Caco-2 (cell line): ENCODE results near the gene PURA. TPM values are rescaled to one million over a fixed set of nuclear protein-coding genes. Genes with fewer than 3 reads are reported as not detected.

Experiments used
- BruUV-seq: library from RNA; stranded (reverse); fragments of 400-500 nt; replicated peaks from 2 replicates; lab custom pipeline; 2021; lab: Mats Ljungman, UMichigan
- CTCF ChIA-PET: fragments of 300-600 bp; sonication (Branson Sonifier 250); formaldehyde crosslinking; loops from one replicate; lab custom pipeline; 2022; ENCODE audit warnings: antibody characterized with exemption; lab: Charles Lee
- POLR2A ChIA-PET: fragments of 300-600 bp; sonication (Branson Sonifier 250); formaldehyde crosslinking; loops from one replicate; lab custom pipeline; 2022; ENCODE audit warnings: antibody characterized with exemption; lab: Charles Lee
- DNase-seq, 2 experiments: peaks; one replicate each; pipeline versions ENCODE4 v3.0.0 to v3.0.0-alpha.2; 2020 to 2022
- H3K27me3 ChIP-seq: replicated peaks from 2 replicates; pipeline ENCODE4 v1.6.0; 2011; ENCODE audit warnings: low read length; ENCODE audit not compliant: control insufficient read depth, insufficient read depth
- H3K36me3 ChIP-seq: 2 replicates; pipeline ENCODE4 v1.5.1; 2011; ENCODE audit warnings: low read length; ENCODE audit not compliant: control insufficient read depth, insufficient read depth
- H3K4me1 ChIP-seq: fragments of 250-450 bp; sonication (Bioruptor Pico); 2 replicates; pipeline ENCODE4 v1.5.1; 2020; ENCODE audit warnings: mild to moderate bottlenecking
- H3K4me3 ChIP-seq: 2 replicates; pipeline ENCODE4 v1.5.1; 2011; ENCODE audit warnings: low read depth, mild to moderate bottlenecking, control low read depth, low read length
- H3K9me3 ChIP-seq: fragments of 250-450 bp; sonication (Bioruptor Pico); 2 replicates; pipeline ENCODE4 v1.5.1; 2020; ENCODE audit warnings: mild to moderate bottlenecking, moderate library complexity
- H3K27ac Mint-ChIP-seq: one replicate; pipeline ENCODE4 v1.8.0; 2022; ENCODE audit warnings: mixed read lengths; ENCODE audit not compliant: unreplicated experiment
- H3K27me3 Mint-ChIP-seq: one replicate; pipeline ENCODE4 v1.8.0; 2022; ENCODE audit warnings: mixed read lengths; ENCODE audit not compliant: insufficient read depth, unreplicated experiment
- H3K36me3 Mint-ChIP-seq: one replicate; pipeline ENCODE4 v1.8.0; 2022; ENCODE audit warnings: mild to moderate bottlenecking, mixed read lengths; ENCODE audit not compliant: insufficient read depth, unreplicated experiment
- H3K4me1 Mint-ChIP-seq: one replicate; pipeline ENCODE4 v1.8.0; 2022; ENCODE audit warnings: low read depth, mixed read lengths; ENCODE audit not compliant: unreplicated experiment
- H3K4me3 Mint-ChIP-seq: one replicate; pipeline ENCODE4 v1.8.0; 2022; ENCODE audit warnings: mild to moderate bottlenecking, moderate library complexity, mixed read lengths; ENCODE audit not compliant: unreplicated experiment
- H3K9me3 Mint-ChIP-seq: one replicate; pipeline ENCODE4 v1.8.0; 2022; ENCODE audit warnings: mixed read lengths; ENCODE audit not compliant: unreplicated experiment
- CTCF ChIP-seq, 2 experiments: fragments of 200-600 bp in 1 of 2; IDR thresholded peaks; 1 replicate in 1 of 2; 2 replicates in 1 of 2; pipeline versions ENCODE4 v1.5.1 to v1.8.0; 2011 to 2022; ENCODE audit warnings: antibody characterized with exemption in 1 of 2, control low read depth in 1 of 2, inconsistent platforms in 1 of 2, low read depth in 1 of 2, low read length in 1 of 2, mild to moderate bottlenecking in 1 of 2, moderate library complexity in 1 of 2; ENCODE audit not compliant: insufficient read depth in 1 of 2, severe bottlenecking in 1 of 2, unreplicated experiment in 1 of 2
- intact Hi-C: fragments of 100-400 bp; cut with micrococcal nuclease; formaldehyde crosslinking; loops from one replicate; pipeline ENCODE4 v1.10.0; 2022; ENCODE audit not compliant: unreplicated experiment
- total RNA-seq: library from RNA; stranded (reverse); gene quantifications from 2 replicates; pipeline ENCODE4 v1.2.3, GENCODE V29; 2022

Gene PURA
- total RNA-seq, 1 experiment from 2014 or later, result 14.5 TPM

- Histone ChIP-seq H3K27me3 (no peaks in the 10 kb centered on the region), H3K4me3 (no peak overlapping the region), H3K9me3 (no peaks in the 10 kb centered on the region), H3K4me1 (peaks cover 6% of the 10 kb centered on the region; the same call in 1 of the 2 replicates), H3K36me3 (no peaks in the 10 kb centered on the region)
- H3K27me3 Mint-ChIP-seq, result no peaks in the 10 kb centered on the region
- BruUV-seq, result no TSS peak
- no peaks in the 10 kb centered on the region for H3K36me3 Mint-ChIP-seq
- TF ChIP-seq CTCF (IDR thresholded peaks at IDR 0.05; ENCODE audit: insufficient read depth in 1 of 2, low read depth in 1 of 2, low read length in 1 of 2, severe bottlenecking in 1 of 2, unreplicated experiment in 1 of 2), result no peak
- intact Hi-C loops, result no loop called here
- ChIA-PET CTCF (interaction anchor here (0.6 to 0.7 kb wide), 3 partner anchors 40 to 97 kb away, joined by 3 to 5 read pairs (median 3); no protein-coding TSS in a partner anchor), POLR2A (no interaction called here)
- no peak for DNase-seq
- no peak overlapping the region for H3K4me3 Mint-ChIP-seq
- no peak overlapping the region for H3K27ac Mint-ChIP-seq
- H3K9me3 Mint-ChIP-seq, result no peaks in the 10 kb centered on the region
- H3K4me1 Mint-ChIP-seq, result peaks cover 8% of the 10 kb centered on the region
Observed at GRCh38 chr5:140147460-140147859, 33.6 kb downstream of the PURA start.

- Mint-ChIP-seq H3K4me3 (no peak overlapping the region), H3K9me3 (no peaks in the 10 kb centered on the region), H3K4me1 (peaks cover 8% of the 10 kb centered on the region), H3K36me3 (no peaks in the 10 kb centered on the region), H3K27ac (no peak overlapping the region), H3K27me3 (no peaks in the 10 kb centered on the region)
- Histone ChIP-seq H3K4me3 (no peak overlapping the region), H3K36me3 (no peaks in the 10 kb centered on the region), H3K9me3 (no peaks in the 10 kb centered on the region), H3K4me1 (peaks cover 9% of the 10 kb centered on the region; the same call in 1 of the 2 replicates), H3K27me3 (no peaks in the 10 kb centered on the region)
- ChIA-PET CTCF (interaction anchor here (0.7 kb wide), 1 partner anchor 80 kb away, joined by 9 read pairs; no protein-coding TSS in a partner anchor), POLR2A (no interaction called here)
- intact Hi-C loops, result no loop called here
- BruUV-seq, result no TSS peak
- DNase-seq, result peak in 1 of 2 experiments; percentile 20
- TF ChIP-seq CTCF (IDR thresholded peaks at IDR 0.05; ENCODE audit: insufficient read depth in 1 of 2, low read depth in 1 of 2, low read length in 1 of 2, severe bottlenecking in 1 of 2, unreplicated experiment in 1 of 2), result no peak
Observed at GRCh38 chr5:140148508-140148907, 34.6 kb downstream of the PURA start.

- Mint-ChIP-seq H3K36me3 (no peaks in the 10 kb centered on the region), H3K4me1 (peaks cover 8% of the 10 kb centered on the region), H3K9me3 (no peaks in the 10 kb centered on the region), H3K4me3 (no peak overlapping the region), H3K27me3 (no peaks in the 10 kb centered on the region), H3K27ac (no peak overlapping the region)
- no TSS peak for BruUV-seq
- Histone ChIP-seq H3K27me3 (no peaks in the 10 kb centered on the region), H3K4me3 (no peak overlapping the region), H3K4me1 (peaks cover 9% of the 10 kb centered on the region; the same call in 1 of the 2 replicates), H3K9me3 (no peaks in the 10 kb centered on the region), H3K36me3 (no peaks in the 10 kb centered on the region)
- no peak for DNase-seq
- ChIA-PET POLR2A (no interaction called here), CTCF (no interaction called here)
- intact Hi-C loops, result loop anchor here (10.0 kb wide), 1 partner anchor 285 kb away; no protein-coding TSS in a partner anchor
- TF ChIP-seq CTCF (IDR thresholded peaks at IDR 0.05; ENCODE audit: insufficient read depth in 1 of 2, low read depth in 1 of 2, low read length in 1 of 2, severe bottlenecking in 1 of 2, unreplicated experiment in 1 of 2), result no peak
Observed at GRCh38 chr5:140150201-140150600, 36.3 kb downstream of the PURA start.
